ENCODE measurements around the gene MIEF2. TPM values are rescaled to one million over a fixed set of nuclear protein-coding genes. Genes with fewer than 3 reads are reported as not detected.

MIEF2 gene
- total and polyA plus RNA-seq, 7 donors = 8.1 to 28.4 (median 18.4) TPM

DNA sequence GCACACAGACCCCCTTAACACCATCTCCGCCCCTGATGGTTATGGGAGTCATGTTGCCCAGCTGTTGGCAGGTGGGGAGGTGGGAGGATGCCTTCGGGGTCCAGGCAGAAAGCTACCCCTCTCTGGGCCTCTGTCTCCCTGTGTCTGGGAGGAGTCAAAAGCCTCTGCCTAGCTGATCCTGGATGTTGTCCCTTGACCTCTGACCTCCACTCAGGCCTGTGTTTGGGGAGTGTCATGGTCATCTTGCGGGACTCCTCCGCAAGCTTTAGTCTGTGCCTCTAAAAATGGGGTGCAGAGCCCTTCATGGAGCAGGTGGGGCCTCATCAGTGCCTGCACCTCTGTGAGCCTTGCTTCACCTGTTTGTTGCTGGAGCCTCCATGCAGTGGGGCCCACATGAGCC, 31.2 kb upstream of the MIEF2 start:
- no peak for ATAC-seq
- Histone ChIP-seq H3K36me3 (ENCODE audit: insufficient read depth in 1 of 2, low read depth in 1 of 2) (peaks cover 0 to 12% of the 10 kb centered on the region in 2 donors), H3K27ac (no peak overlapping the region), H3K4me3 (no peak overlapping the region), H3K4me1 (peaks cover 11% of the 10 kb centered on the region), H3K27me3 (ENCODE audit: insufficient read depth in 3 of 3, low read length in 2 of 3) (no peaks in the 10 kb centered on the region), H3K9me3 (no peaks in the 10 kb centered on the region)
- 77 to 83% (median 81%) methylated on average over 4 of the region's 4 CpGs for WGBS, 3 donors
- no peak for DNase-seq
- intact Hi-C loops (cut with DNase I) = loop anchor here in 1 of 2 donors (5.0 kb wide), 1 partner anchor 83 kb away; the partner anchor contains the start of gene TOP3A
- TF ChIP-seq, protein P1, sequence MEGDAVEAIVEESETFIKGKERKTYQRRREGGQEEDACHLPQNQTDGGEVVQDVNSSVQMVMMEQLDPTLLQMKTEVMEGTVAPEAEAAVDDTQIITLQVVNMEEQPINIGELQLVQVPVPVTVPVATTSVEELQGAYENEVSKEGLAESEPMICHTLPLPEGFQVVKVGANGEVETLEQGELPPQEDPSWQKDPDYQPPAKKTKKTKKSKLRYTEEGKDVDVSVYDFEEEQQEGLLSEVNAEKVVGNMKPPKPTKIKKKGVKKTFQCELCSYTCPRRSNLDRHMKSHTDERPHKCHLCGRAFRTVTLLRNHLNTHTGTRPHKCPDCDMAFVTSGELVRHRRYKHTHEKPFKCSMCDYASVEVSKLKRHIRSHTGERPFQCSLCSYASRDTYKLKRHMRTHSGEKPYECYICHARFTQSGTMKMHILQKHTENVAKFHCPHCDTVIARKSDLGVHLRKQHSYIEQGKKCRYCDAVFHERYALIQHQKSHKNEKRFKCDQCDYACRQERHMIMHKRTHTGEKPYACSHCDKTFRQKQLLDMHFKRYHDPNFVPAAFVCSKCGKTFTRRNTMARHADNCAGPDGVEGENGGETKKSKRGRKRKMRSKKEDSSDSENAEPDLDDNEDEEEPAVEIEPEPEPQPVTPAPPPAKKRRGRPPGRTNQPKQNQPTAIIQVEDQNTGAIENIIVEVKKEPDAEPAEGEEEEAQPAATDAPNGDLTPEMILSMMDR (IDR thresholded peaks at IDR 0.05) = no peak

DNA sequence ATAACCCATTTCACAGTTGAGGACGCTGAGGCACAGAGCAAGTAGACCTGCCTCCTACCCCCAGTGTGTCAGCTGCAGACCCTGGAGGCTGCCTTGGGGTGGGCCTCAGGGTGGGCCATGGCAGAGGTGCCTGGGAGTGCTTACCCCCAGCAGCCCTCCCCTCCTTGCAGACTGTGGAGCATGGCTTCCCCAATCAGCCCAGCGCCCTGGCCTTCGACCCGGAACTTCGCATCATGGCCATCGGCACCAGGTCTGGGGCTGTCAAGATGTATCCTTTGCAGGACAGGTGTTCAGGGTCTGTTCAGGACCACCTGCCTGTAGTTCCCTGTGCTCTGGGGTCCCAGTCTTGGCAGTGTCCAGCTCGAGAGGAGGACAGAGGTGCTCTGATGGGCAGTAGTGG, 30.7 kb upstream of the MIEF2 start:
- ATAC-seq (no peak), DNase-seq (no peak)
- H3K27me3 ChIP-seq (ENCODE audit: insufficient read depth in 3 of 3, low read length in 2 of 3) = no peaks in the 10 kb centered on the region
- no peak overlapping the region for H3K27ac ChIP-seq
- H3K4me3 ChIP-seq = no peak overlapping the region
- H3K9me3 ChIP-seq = no peaks in the 10 kb centered on the region
- 81 to 89% (median 87%) methylated on average over 7 of the region's 7 CpGs for WGBS, 3 donors
- intact Hi-C loops (cut with DNase I) = loop anchor here in 1 of 2 donors (5.0 kb wide), 1 partner anchor 83 kb away; the partner anchor contains the start of gene TOP3A
- H3K4me1 ChIP-seq = peaks cover 9% of the 10 kb centered on the region
- peaks cover 0 to 17% of the 10 kb centered on the region in 2 donors for H3K36me3 ChIP-seq (ENCODE audit: insufficient read depth in 1 of 2, low read depth in 1 of 2)
- TF ChIP-seq, protein P1 (IDR thresholded peaks at IDR 0.05) = no peak

DNA sequence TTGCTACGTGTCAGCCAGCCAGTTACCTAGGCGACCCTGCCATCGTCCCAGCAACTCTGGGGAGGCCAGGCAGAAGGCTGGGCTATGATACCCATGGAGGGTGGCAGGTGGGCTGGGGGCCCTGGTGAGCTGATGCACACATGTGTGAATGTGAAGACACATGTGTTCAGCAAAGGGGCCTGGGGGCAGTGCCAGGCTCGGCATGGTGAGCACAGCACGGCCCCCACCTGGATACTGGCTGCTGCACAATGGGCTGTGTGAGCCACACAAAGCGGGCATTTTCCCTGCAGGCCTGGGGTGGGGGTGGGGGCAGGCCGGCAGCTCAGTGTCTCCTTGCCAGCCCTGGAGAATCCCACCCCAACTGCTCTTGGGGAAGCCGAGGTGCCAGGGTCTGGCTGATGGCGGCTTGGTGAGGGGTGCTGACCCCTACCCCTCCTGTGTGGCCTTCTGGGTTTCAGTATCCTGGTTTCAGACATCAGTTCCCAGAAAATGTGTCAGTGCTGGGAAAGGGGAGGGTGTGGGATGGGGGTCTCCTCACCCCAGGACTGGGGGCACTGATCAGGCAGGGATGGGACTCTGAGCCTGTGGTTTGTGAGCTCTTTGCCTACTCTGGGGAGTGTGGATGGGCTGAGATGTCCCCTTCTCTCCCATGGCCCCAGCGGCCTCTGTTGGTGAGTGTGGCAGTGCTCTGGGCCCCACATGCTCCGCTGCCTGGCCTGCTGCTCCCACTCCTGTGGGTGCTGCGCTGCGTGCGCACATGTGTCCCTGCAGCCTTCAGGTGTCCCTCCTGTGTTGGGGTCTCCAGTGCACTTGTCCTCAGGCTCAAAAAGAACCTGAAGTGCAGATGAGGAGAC, 29.9 kb upstream of the MIEF2 start:
- Histone ChIP-seq H3K36me3 (ENCODE audit: insufficient read depth in 1 of 2, low read depth in 1 of 2) (peaks cover 0 to 25% of the 10 kb centered on the region in 2 donors), H3K4me3 (no peak overlapping the region), H3K4me1 (peaks cover 6% of the 10 kb centered on the region), H3K9me3 (no peaks in the 10 kb centered on the region), H3K27me3 (ENCODE audit: insufficient read depth in 3 of 3, low read length in 2 of 3) (no peaks in the 10 kb centered on the region), H3K27ac (no peak overlapping the region)
- DNase-seq = no peak
- WGBS, 3 donors = 69 to 82% (median 74%) methylated on average over 13 to 14 of the region's 14 CpGs
- no peak for ATAC-seq
- TF ChIP-seq, protein P1 (IDR thresholded peaks at IDR 0.05) = no peak
- intact Hi-C loops (cut with DNase I) = no loop called here

- ATAC-seq (no peak), DNase-seq (no peak)
- Histone ChIP-seq H3K27me3 (ENCODE audit: insufficient read depth in 3 of 3, low read length in 2 of 3) (no peaks in the 10 kb centered on the region), H3K27ac (no peak overlapping the region), H3K4me3 (no peak overlapping the region), H3K9me3 (no peaks in the 10 kb centered on the region), H3K36me3 (ENCODE audit: insufficient read depth in 1 of 2, low read depth in 1 of 2) (peaks cover 0 to 29% of the 10 kb centered on the region in 2 donors), H3K4me1 (peaks cover 5% of the 10 kb centered on the region)
- WGBS, 3 donors = 62 to 69% (median 63%) methylated on average over 9 of the region's 9 CpGs
- TF ChIP-seq, protein P1 (IDR thresholded peaks at IDR 0.05) = no peak
- intact Hi-C loops (cut with DNase I) = no loop called here
Measured at GRCh38 chr17:18231164-18231563, 29.3 kb upstream of the MIEF2 start.
